H9 (cell line): Measurements from ENCODE around the gene CFAP45. TPM values are rescaled to one million over a fixed set of nuclear protein-coding genes. Genes with fewer than 3 reads are reported as not detected.

Experiments
- DNase-seq: peaks from one replicate; pipeline ENCODE4 v3.0.0-alpha.2; 2017
- H2AFZ ChIP-seq: one replicate; pipeline ENCODE4 v1.6.1; 2013; ENCODE audit warnings: mild to moderate bottlenecking, low read length, control low read depth, moderate library complexity
- H2AK5ac ChIP-seq: 2 replicates; pipeline ENCODE4 v1.6.1; 2013; ENCODE audit warnings: low read length, control low read depth, mixed read lengths; ENCODE audit not compliant: insufficient read length
- H2BK120ac ChIP-seq: one replicate; pipeline ENCODE4 v1.6.1; 2013; ENCODE audit warnings: low read depth, mild to moderate bottlenecking, low read length, control low read depth, inconsistent platforms; ENCODE audit not compliant: poor library complexity, severe bottlenecking
- H2BK12ac ChIP-seq: 2 replicates; pipeline ENCODE4 v1.6.1; 2013; ENCODE audit warnings: low read length, control low read depth, mixed read lengths, low read depth; ENCODE audit not compliant: insufficient read length
- H2BK15ac ChIP-seq: 2 replicates; pipeline ENCODE4 v1.6.1; 2013; ENCODE audit warnings: low read depth, low read length, control low read depth
- H2BK20ac ChIP-seq: one replicate; pipeline ENCODE4 v1.6.1; 2013; ENCODE audit warnings: low read depth, mild to moderate bottlenecking, low read length, control low read depth, inconsistent platforms; ENCODE audit not compliant: poor library complexity, severe bottlenecking
- H2BK5ac ChIP-seq: 2 replicates; pipeline ENCODE4 v1.6.1; 2013; ENCODE audit warnings: low read length, control low read depth, mixed read lengths; ENCODE audit not compliant: insufficient read length
- H3K14ac ChIP-seq: 2 replicates; pipeline ENCODE4 v1.6.1; 2013; ENCODE audit warnings: low read length, control low read depth; ENCODE audit not compliant: insufficient read depth
- H3K18ac ChIP-seq: 2 replicates; pipeline ENCODE4 v1.6.1; 2013; ENCODE audit warnings: low read depth, mild to moderate bottlenecking, mixed read lengths, low read length, control low read depth; ENCODE audit not compliant: insufficient read length
- H3K23ac ChIP-seq: 2 replicates; pipeline ENCODE4 v1.6.1; 2013; ENCODE audit warnings: low read length, control low read depth, mixed read lengths, low read depth; ENCODE audit not compliant: insufficient read length
- H3K23me2 ChIP-seq: 2 replicates; pipeline ENCODE4 v1.6.1; 2013; ENCODE audit warnings: low read depth, mild to moderate bottlenecking, mixed read lengths, low read length, control low read depth; ENCODE audit not compliant: insufficient read length, poor library complexity, severe bottlenecking
- H3K27ac ChIP-seq: 2 replicates; pipeline ENCODE4 v1.5.1; 2013; ENCODE audit warnings: low read length, control low read depth, mixed read lengths, low read depth; ENCODE audit not compliant: insufficient read length
- H3K27me3 ChIP-seq: 2 replicates; pipeline ENCODE4 v1.6.1; 2013; ENCODE audit warnings: low read length, control low read depth, inconsistent platforms; ENCODE audit not compliant: insufficient read depth
- H3K4ac ChIP-seq: 2 replicates; pipeline ENCODE4 v1.6.1; 2013; ENCODE audit warnings: low read depth, mild to moderate bottlenecking, control low read depth, inconsistent platforms, low read length, moderate library complexity
- H3K4me1 ChIP-seq: 2 replicates; pipeline ENCODE4 v1.6.1; 2013; ENCODE audit warnings: low read length, control low read depth, inconsistent platforms; ENCODE audit not compliant: insufficient read depth
- H3K4me2 ChIP-seq: 2 replicates; pipeline ENCODE4 v1.6.1; 2013; ENCODE audit warnings: low read length, control low read depth, mixed read lengths; ENCODE audit not compliant: insufficient read length, insufficient read depth
- H3K56ac ChIP-seq: 2 replicates; pipeline ENCODE4 v1.6.1; 2013; ENCODE audit warnings: low read depth, mild to moderate bottlenecking, mixed read lengths, low read length, control low read depth; ENCODE audit not compliant: insufficient read length
- H3K79me1 ChIP-seq: 2 replicates; pipeline ENCODE4 v1.6.1; 2013; ENCODE audit warnings: low read depth, mild to moderate bottlenecking, moderate library complexity, low read length, control low read depth, inconsistent platforms; ENCODE audit not compliant: insufficient read depth, poor library complexity, severe bottlenecking
- H3K79me2 ChIP-seq: 2 replicates; pipeline ENCODE4 v1.6.1; 2013; ENCODE audit warnings: low read length, control low read depth, inconsistent platforms; ENCODE audit not compliant: insufficient read depth
- H3K9ac ChIP-seq: 2 replicates; pipeline ENCODE4 v1.6.1; 2013; ENCODE audit warnings: low read length, control low read depth, mixed read lengths; ENCODE audit not compliant: insufficient read length; ENCODE audit errors: extremely low read depth
- H3K9me3 ChIP-seq: one replicate; pipeline ENCODE4 v1.6.1; 2013; ENCODE audit warnings: low read depth, low read length, inconsistent platforms; ENCODE audit not compliant: control insufficient read depth
- H3T11ph ChIP-seq: one replicate; pipeline ENCODE4 v1.6.1; 2013; ENCODE audit warnings: mild to moderate bottlenecking, low read length, control low read depth, inconsistent platforms
- H4K20me1 ChIP-seq: one replicate; pipeline ENCODE4 v1.6.1; 2013; ENCODE audit not compliant: control insufficient read depth, insufficient read length, insufficient read depth
- H4K5ac ChIP-seq: 2 replicates; pipeline ENCODE4 v1.6.1; 2013; ENCODE audit warnings: low read depth, mild to moderate bottlenecking, mixed read lengths, low read length, control low read depth; ENCODE audit not compliant: insufficient read length
- H4K8ac ChIP-seq: replicated peaks from 2 replicates; pipeline ENCODE4 v1.6.1; 2013; ENCODE audit warnings: low read length, control low read depth, mixed read lengths, low read depth; ENCODE audit not compliant: insufficient read length
- H4K91ac ChIP-seq: 2 replicates; pipeline ENCODE4 v1.6.1; 2013; ENCODE audit warnings: low read depth, mild to moderate bottlenecking, moderate library complexity, mixed read lengths, low read length, control low read depth; ENCODE audit not compliant: insufficient read length
- H3K27ac Mint-ChIP-seq, 3 experiments: 2 replicates in 2 of 3; 3 replicates in 1 of 3; pipeline ENCODE4 v1.8.0; 2020 to 2021; ENCODE audit warnings: mixed read lengths in 3 of 3, mild to moderate bottlenecking in 1 of 3, moderate library complexity in 1 of 3
- H3K27me3 Mint-ChIP-seq: 2 replicates; pipeline ENCODE4 v1.8.0; 2021; ENCODE audit warnings: low read depth, mild to moderate bottlenecking, moderate library complexity, mixed read lengths
- H3K36me3 Mint-ChIP-seq, 3 experiments: 2 replicates in 2 of 3; 3 replicates in 1 of 3; pipeline ENCODE4 v1.8.0; 2020 to 2021; ENCODE audit warnings: low read depth in 3 of 3, mixed read lengths in 3 of 3; ENCODE audit not compliant: insufficient read depth in 1 of 3
- H3K4me1 Mint-ChIP-seq, 2 experiments: 2 replicates each; pipeline ENCODE4 v1.8.0; 2020; ENCODE audit warnings: mixed read lengths in 2 of 2
- H3K4me3 Mint-ChIP-seq, 2 experiments: 2 replicates in 1 of 2; 3 replicates in 1 of 2; pipeline ENCODE4 v1.8.0; 2020 to 2021; ENCODE audit warnings: mild to moderate bottlenecking in 2 of 2, mixed read lengths in 2 of 2, moderate library complexity in 1 of 2
- H3K9me3 Mint-ChIP-seq, 2 experiments: 2 replicates in 1 of 2; 3 replicates in 1 of 2; pipeline ENCODE4 v1.8.0; 2020; ENCODE audit warnings: mild to moderate bottlenecking in 2 of 2, mixed read lengths in 2 of 2, moderate library complexity in 1 of 2
- WGBS: extraction: QIAGEN DNeasy Blood & Tissue Kit; methylation state at CpG from one replicate; pipeline ENCODE4 v1.1.7; 2013; ENCODE audit warnings: missing lambda C conversion rate, low lambda C conversion rate, mixed read lengths; ENCODE audit not compliant: insufficient read length; ENCODE audit errors: extremely low coverage; 5-methylcytosine and 5-hydroxymethylcytosine counted together
- total RNA-seq: library from RNA; stranded (reverse); gene quantifications from 2 replicates; pipeline ENCODE4 v1.2.1, GENCODE V29; 2021
- TF ChIP-seq, protein P1 (sequence below): fragments of 200-600 bp; sonication (generic); conservative IDR thresholded peaks from 3 replicates; pipeline ENCODE4 v1.8.0; 2021; ENCODE audit warnings: antibody characterized with exemption, mild to moderate bottlenecking

Gene CFAP45
- total RNA-seq, 1 experiment from 2014 or later: 0.85 TPM

DNA sequence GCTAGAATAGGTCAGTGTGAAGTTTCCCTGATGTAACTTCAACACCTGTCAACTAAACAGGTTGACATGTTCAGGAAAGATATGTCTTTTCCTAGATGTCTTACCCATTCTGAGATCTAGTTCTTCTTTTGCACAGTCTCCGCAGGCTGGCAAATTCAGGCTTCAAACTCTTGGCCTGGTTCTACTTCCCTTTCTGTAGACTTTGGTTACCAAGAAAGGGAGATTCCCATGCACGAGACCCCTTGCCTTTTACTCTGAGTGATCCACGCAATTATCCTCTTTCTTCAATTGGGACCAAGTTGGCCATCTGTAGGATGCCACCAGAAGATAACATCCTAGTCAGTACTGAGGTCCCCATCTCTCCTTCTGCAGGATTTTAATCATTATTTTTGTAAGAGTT is 2.0 kb downstream of the CFAP45 start:
- no peak overlapping the region for H3T11ph ChIP-seq
- no peak overlapping the region for H4K91ac ChIP-seq
- H3K9me3 ChIP-seq: no peaks in the 10 kb centered on the region
- H4K20me1 ChIP-seq: no peaks in the 10 kb centered on the region
- Mint-ChIP-seq H3K27me3 (peaks cover 36% of the 10 kb centered on the region), H3K27ac (no peak overlapping the region), H3K36me3 (no peaks in the 10 kb centered on the region), H3K9me3 (no peaks in the 10 kb centered on the region; a peak in 2 of 5 replicates), H3K4me1 (peaks cover 22% of the 10 kb centered on the region in 2 experiments), H3K4me3 (no peak overlapping the region)
- H3K27me3 ChIP-seq: no peaks in the 10 kb centered on the region
- H2BK120ac ChIP-seq: no peak overlapping the region
- TF ChIP-seq, protein P1, sequence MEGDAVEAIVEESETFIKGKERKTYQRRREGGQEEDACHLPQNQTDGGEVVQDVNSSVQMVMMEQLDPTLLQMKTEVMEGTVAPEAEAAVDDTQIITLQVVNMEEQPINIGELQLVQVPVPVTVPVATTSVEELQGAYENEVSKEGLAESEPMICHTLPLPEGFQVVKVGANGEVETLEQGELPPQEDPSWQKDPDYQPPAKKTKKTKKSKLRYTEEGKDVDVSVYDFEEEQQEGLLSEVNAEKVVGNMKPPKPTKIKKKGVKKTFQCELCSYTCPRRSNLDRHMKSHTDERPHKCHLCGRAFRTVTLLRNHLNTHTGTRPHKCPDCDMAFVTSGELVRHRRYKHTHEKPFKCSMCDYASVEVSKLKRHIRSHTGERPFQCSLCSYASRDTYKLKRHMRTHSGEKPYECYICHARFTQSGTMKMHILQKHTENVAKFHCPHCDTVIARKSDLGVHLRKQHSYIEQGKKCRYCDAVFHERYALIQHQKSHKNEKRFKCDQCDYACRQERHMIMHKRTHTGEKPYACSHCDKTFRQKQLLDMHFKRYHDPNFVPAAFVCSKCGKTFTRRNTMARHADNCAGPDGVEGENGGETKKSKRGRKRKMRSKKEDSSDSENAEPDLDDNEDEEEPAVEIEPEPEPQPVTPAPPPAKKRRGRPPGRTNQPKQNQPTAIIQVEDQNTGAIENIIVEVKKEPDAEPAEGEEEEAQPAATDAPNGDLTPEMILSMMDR: no peak
- WGBS: no CpG with 5 or more reads among the region's 3 CpGs
- H2BK5ac ChIP-seq: no peak overlapping the region
- H2BK12ac ChIP-seq: no peak overlapping the region
- H4K8ac ChIP-seq: no peak overlapping the region
- no peak overlapping the region for H3K18ac ChIP-seq
- no peak overlapping the region for H3K56ac ChIP-seq
- H2BK15ac ChIP-seq: no peak overlapping the region
- H2AK5ac ChIP-seq: no peak overlapping the region
- no peak overlapping the region for H2AFZ ChIP-seq
- H3K4ac ChIP-seq: no peak overlapping the region
- H3K79me2 ChIP-seq: no peaks in the 10 kb centered on the region
- no peak overlapping the region for H3K27ac ChIP-seq
- H2BK20ac ChIP-seq: no peak overlapping the region
- no peak overlapping the region for H3K4me2 ChIP-seq
- H3K4me1 ChIP-seq: no peaks in the 10 kb centered on the region; the same call in 1 of the 2 replicates
- H3K23me2 ChIP-seq: peaks cover 4% of the 10 kb centered on the region
- H3K14ac ChIP-seq: no peak overlapping the region
- DNase-seq: no peak
- no peak overlapping the region for H3K23ac ChIP-seq
- no peaks in the 10 kb centered on the region for H3K79me1 ChIP-seq
- no peak overlapping the region for H3K9ac ChIP-seq
- no peak overlapping the region for H4K5ac ChIP-seq
